Prostate gland (tissue), 2 donors: ENCODE measurements around the gene GP9. TPM values are rescaled to one million over a fixed set of nuclear protein-coding genes. Genes with fewer than 3 reads are reported as not detected.

Experiments
- DNase-seq: peaks from one replicate; pipeline ENCODE4 v3.0.0-alpha.2; 2019; ENCODE audit warnings: low spot score
- H3K27ac ChIP-seq, 2 donors: fragments of 200-600 bp; sonication (generic); 2 replicates each; pipeline ENCODE4 v1.5.1; 2017 to 2019
- H3K27me3 ChIP-seq: fragments of 200-600 bp; sonication (generic); replicated peaks from 2 replicates; pipeline ENCODE4 v1.5.1; 2019; ENCODE audit not compliant: insufficient read depth
- H3K36me3 ChIP-seq, 2 donors: fragments of 200-600 bp; sonication (generic); 1 replicate in 1 of 2; 2 replicates in 1 of 2; pipeline versions ENCODE4 v1.5.1 to v1.8.1; 2017 to 2019
- H3K4me1 ChIP-seq: fragments of 200-600 bp; sonication (generic); replicated peaks from 2 replicates; pipeline ENCODE4 v1.5.1; 2019
- H3K4me3 ChIP-seq, 2 donors: fragments of 200-600 bp; sonication (generic); 2 replicates each; pipeline ENCODE4 v1.5.1; 2017 to 2019
- H3K9me3 ChIP-seq: fragments of 200-600 bp; sonication (generic); 2 replicates; pipeline ENCODE4 v1.5.1; 2017
- POLR2A ChIP-seq: fragments of 450-650 bp; IDR thresholded peaks from one replicate; pipeline ENCODE4 v1.6.1; 2016; ENCODE audit warnings: antibody characterized with exemption, mild to moderate bottlenecking
- POLR2AphosphoS5 ChIP-seq: sonication (generic); formaldehyde crosslinking; IDR thresholded peaks from one replicate; pipeline ENCODE4 v1.6.1; 2017; ENCODE audit warnings: antibody characterized with exemption
- WGBS: methylation state at CpG from one replicate; pipeline ENCODE4 v1.1.5; 2018; 5-methylcytosine and 5-hydroxymethylcytosine counted together
- intact Hi-C: fragments of 100-400 bp; cut with DNase I; formaldehyde crosslinking; loops from one replicate; pipeline ENCODE4 v1.14.2; 2022
- total RNA-seq, 2 donors: library from RNA; depleted of rRNA; stranded (reverse); fragments of >200 nt; gene quantifications; one replicate each; pipeline ENCODE4 v1.1.0, GENCODE V29; 2016
- TF ChIP-seq, protein P1 (sequence below), 4 experiments: fragments of 200-600 bp in 2 of 4; fragments of 450-650 bp in 2 of 4; sonication (generic) in 2 of 4; IDR thresholded peaks; 1 replicate in 3 of 4; 2 replicates in 1 of 4; pipeline ENCODE4 v1.5.1; 2016 to 2019; ENCODE audit warnings: antibody characterized with exemption in 4 of 4, mild to moderate bottlenecking in 2 of 4, moderate library complexity in 2 of 4

Gene GP9
- total RNA-seq, 2 donors from 2014 or later = not detected

DNA sequence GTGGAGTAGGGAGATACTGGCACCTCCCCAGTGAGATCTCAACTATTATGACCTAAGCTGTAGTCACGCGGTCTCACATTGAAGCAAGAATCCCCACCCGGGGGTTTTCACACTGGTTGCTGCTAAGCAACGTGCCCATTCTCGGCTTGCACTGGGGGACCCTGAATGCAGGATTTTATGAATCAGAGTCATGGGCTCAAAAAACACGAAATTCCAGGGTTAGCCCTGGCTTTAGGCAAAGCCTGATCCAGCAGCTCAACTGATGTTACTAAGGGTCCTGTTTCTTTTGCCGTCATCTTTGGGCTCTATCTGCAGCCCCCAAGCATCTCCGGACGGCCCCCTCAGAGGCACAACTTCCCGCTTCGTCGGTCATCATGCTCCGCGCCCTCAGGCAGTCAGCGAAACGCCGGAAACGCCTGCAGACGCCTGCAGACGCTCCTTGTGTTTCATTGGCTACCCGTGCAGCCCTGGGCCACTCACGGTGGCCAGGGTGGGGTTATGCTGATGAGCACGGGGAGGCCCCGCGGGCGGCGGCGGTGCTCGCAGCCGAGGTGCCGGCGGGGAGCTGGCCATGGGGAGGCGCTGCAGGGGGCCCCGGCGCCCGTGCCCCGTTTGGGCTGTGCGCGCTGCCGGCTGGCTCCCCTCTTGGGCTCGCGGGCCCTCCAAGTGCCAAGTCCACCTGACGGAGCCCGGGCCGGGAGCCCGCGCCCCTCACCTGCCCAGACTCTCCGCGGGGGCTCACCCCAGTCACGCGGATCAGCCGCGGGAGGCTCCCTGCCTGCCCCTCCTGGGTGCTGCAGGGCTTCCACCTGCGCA, 33.6 kb upstream of the GP9 start:
- intact Hi-C loops = no loop called here
- peak; percentile 91 for TF ChIP-seq POLR2AphosphoS5
- TF ChIP-seq, protein P1, sequence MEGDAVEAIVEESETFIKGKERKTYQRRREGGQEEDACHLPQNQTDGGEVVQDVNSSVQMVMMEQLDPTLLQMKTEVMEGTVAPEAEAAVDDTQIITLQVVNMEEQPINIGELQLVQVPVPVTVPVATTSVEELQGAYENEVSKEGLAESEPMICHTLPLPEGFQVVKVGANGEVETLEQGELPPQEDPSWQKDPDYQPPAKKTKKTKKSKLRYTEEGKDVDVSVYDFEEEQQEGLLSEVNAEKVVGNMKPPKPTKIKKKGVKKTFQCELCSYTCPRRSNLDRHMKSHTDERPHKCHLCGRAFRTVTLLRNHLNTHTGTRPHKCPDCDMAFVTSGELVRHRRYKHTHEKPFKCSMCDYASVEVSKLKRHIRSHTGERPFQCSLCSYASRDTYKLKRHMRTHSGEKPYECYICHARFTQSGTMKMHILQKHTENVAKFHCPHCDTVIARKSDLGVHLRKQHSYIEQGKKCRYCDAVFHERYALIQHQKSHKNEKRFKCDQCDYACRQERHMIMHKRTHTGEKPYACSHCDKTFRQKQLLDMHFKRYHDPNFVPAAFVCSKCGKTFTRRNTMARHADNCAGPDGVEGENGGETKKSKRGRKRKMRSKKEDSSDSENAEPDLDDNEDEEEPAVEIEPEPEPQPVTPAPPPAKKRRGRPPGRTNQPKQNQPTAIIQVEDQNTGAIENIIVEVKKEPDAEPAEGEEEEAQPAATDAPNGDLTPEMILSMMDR (IDR thresholded peaks at IDR 0.05) = peak in 3 of 4 experiments; percentile 70 to 92 (median 86)
- peak; percentile 35 for TF ChIP-seq POLR2A
- H3K36me3 ChIP-seq = no peaks in the 10 kb centered on the region
- WGBS = 6% methylated on average over 32 of the region's 54 CpGs
- H3K27me3 ChIP-seq = no peaks in the 10 kb centered on the region
- peak overlapping the region; percentile 34 to 54 for H3K27ac ChIP-seq
- peak overlapping the region; percentile 36 to 41 for H3K4me3 ChIP-seq
- H3K9me3 ChIP-seq = no peaks in the 10 kb centered on the region
- peak; percentile 92 for DNase-seq
- H3K4me1 ChIP-seq = no peaks in the 10 kb centered on the region

DNA sequence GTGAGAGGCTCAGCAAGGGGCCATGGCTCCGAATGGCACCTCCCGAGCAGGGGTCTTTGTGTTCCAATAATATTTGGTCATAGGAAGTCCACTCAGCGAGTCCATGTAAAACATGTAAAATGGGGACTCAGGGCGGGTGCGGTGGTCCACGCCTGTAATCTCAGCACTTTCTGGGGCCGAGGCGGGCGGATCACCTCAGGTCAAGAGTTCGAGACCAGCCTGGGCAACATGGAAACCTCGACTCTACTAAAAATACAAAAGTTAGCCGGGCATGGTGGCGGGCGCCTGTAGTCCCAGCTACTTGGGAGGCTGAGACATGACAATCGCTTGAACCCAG, 33.1 kb upstream of the GP9 start:
- Histone ChIP-seq H3K27me3 (no peaks in the 10 kb centered on the region), H3K4me1 (no peaks in the 10 kb centered on the region), H3K36me3 (no peaks in the 10 kb centered on the region), H3K9me3 (no peaks in the 10 kb centered on the region), H3K27ac (peak overlapping the region; percentile 34 to 54), H3K4me3 (peak overlapping the region; percentile 36 to 41)
- DNase-seq = no peak
- TF ChIP-seq POLR2AphosphoS5 = no peak
- intact Hi-C loops = no loop called here
- 73% methylated on average over 15 of the region's 15 CpGs for WGBS

DNA sequence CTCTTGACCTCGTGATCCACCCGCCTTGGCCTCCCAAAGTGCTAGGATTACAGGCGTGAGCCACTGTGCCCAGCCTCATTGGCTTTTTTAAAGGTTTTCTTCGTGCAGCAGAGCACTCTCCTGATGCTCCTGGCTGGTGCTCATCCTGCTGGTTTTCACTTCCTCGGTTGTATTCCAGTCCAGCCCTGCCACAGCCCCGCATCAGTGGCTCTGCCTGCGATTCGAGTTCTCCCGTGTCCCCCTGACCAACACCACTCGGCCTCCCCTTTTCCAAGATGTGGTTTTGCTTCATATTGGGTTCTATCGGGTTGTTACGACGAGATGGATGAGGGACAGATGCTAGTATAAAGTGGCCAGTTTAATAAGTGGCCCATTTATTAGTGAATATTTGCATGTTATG, 31.7 kb upstream of the GP9 start:
- H3K9me3 ChIP-seq = no peaks in the 10 kb centered on the region
- no peak overlapping the region for H3K27ac ChIP-seq
- DNase-seq = no peak
- H3K4me1 ChIP-seq = no peaks in the 10 kb centered on the region
- 94% methylated on average over 13 of the region's 13 CpGs for WGBS
- TF ChIP-seq, protein P1 (IDR thresholded peaks at IDR 0.05) = no peak
- TF ChIP-seq POLR2AphosphoS5 (no peak), POLR2A (no peak)
- no peak overlapping the region for H3K4me3 ChIP-seq
- no peaks in the 10 kb centered on the region for H3K27me3 ChIP-seq
- H3K36me3 ChIP-seq = no peaks in the 10 kb centered on the region
- intact Hi-C loops = no loop called here

DNA sequence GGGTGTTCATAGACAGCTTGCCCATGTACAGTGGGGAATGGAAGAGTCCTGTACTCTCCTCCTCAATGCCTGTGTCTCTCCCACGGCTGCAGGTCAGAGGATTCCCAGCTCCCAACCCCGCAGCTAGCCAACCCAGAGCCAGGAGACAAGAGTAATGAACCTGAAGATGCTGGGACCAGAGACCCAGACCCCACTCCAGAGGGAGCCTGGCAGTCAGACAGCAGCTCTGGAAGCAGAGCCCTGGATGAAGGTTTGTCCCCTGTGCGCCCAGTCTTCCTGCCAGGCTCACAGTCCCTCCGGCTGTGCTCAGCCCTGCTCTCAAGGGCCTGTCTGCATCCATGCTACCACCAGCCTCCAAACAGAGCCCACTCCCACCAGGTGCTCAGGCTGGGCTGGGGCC, 30.0 kb upstream of the GP9 start:
- WGBS = 98% methylated on average over 4 of the region's 4 CpGs
- Histone ChIP-seq H3K27me3 (no peaks in the 10 kb centered on the region), H3K4me1 (no peaks in the 10 kb centered on the region), H3K4me3 (no peak overlapping the region), H3K27ac (no peak overlapping the region), H3K9me3 (no peaks in the 10 kb centered on the region), H3K36me3 (no peaks in the 10 kb centered on the region)
- intact Hi-C loops = no loop called here
- DNase-seq = no peak
- TF ChIP-seq POLR2A = no peak
- TF ChIP-seq, protein P1 (IDR thresholded peaks at IDR 0.05) = no peak
- TF ChIP-seq POLR2AphosphoS5 = no peak

DNA sequence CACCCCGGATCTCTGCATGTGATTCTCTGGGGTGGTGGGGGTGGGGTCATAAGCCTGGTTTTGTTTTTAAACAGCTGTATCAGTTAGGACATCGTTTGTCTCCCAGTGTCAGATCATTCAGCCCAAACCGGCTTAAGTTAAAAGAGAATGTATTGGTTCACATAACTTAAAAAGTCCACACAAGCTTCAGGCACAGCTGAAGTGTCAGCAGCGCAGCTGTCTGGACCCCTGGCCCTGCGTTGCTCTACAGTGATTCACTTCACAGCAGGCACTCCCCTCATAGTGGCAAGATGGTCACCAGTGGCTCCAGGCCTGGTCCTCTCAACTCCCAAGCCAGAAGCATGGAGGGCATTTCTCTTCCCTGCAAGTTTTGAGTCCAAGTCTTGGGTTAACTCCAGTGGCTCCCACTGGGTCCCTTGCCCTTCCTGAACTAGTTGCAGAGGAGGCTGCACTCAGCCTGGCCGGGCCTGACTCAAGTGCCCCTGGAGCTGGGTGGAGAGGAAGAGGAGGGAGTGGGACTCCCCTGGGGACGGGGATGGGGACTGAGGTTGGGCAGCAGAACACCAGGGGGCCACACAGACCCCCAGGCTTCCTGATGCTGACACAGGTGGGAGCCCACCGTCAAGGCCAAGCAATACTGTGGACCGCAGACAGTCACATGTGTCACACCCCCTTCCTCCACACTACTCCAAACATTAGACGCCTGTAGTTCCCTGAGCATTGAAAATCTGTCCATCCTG, 28.9 kb upstream of the GP9 start:
- H3K4me1 ChIP-seq = no peaks in the 10 kb centered on the region
- intact Hi-C loops = no loop called here
- no peak overlapping the region for H3K27ac ChIP-seq
- no peak for TF ChIP-seq POLR2AphosphoS5
- no peak for TF ChIP-seq POLR2A
- no peaks in the 10 kb centered on the region for H3K9me3 ChIP-seq
- WGBS = 86% methylated on average over 9 of the region's 10 CpGs
- no peak overlapping the region for H3K4me3 ChIP-seq
- no peaks in the 10 kb centered on the region for H3K36me3 ChIP-seq
- no peak for DNase-seq
- H3K27me3 ChIP-seq = no peaks in the 10 kb centered on the region
